ENCODE data around the gene PDE6D.

The PDE6D gene

DNA sequence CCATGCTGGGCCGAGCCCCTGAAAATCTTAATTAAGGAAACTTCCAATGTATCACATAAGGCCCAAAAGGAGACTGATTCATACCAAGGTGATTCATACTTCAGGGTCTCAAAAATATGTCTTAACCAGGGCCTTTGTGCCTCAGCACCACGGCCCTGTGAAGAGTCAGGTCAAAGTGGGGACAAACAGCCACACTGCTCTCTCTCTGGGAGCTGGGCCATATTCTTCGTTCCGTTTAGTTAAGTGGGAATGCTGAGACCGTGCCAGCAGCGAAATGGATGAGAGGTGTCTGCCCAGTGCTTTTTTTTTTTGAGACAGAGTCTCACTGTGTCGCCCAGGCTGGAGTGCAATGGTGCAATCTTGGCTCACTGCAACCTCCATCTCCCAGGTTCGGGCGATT, 82.1 kb downstream of the PDE6D start:
- no peak for TF ChIP-seq CTCF (IDR thresholded peaks at IDR 0.05)

GRCh38 chr2:231696004-231696367, 85.1 kb downstream of the PDE6D start:
- Histone ChIP-seq H3K9ac (no peak overlapping the region), H3K36me3 (ENCODE audit: control insufficient read depth, insufficient read depth, low read length) (no peaks in the 10 kb centered on the region), H3K9me3 (ENCODE audit: control insufficient read depth, low read length) (no peaks in the 10 kb centered on the region), H2AFZ (no peak overlapping the region), H3K79me2 (no peaks in the 10 kb centered on the region), H3K4me3 (ENCODE audit: low read depth, low read length) (no peak overlapping the region), H3K27me3 (ENCODE audit: control insufficient read depth, insufficient read depth, low read length) (no peaks in the 10 kb centered on the region), H3K27ac (peak overlapping the region; percentile 39), H3K4me2 (ENCODE audit: low read length) (no peak overlapping the region), H3K4me1 (no peaks in the 10 kb centered on the region)
- TF ChIP-seq CTCF (IDR thresholded peaks at IDR 0.05), result no peak

More for the DNA sequence above, 82.1 kb downstream of the PDE6D start:
- Histone ChIP-seq H3K4me3 (ENCODE audit: low read depth, low read length) (no peak overlapping the region), H3K36me3 (ENCODE audit: control insufficient read depth, insufficient read depth, low read length) (no peaks in the 10 kb centered on the region), H3K4me1 (peaks cover 8% of the 10 kb centered on the region), H3K79me2 (no peaks in the 10 kb centered on the region), H3K9ac (no peak overlapping the region), H3K9me3 (ENCODE audit: control insufficient read depth, low read length) (no peaks in the 10 kb centered on the region), H2AFZ (no peak overlapping the region), H3K27ac (no peak overlapping the region), H3K4me2 (ENCODE audit: low read length) (no peak overlapping the region), H3K27me3 (ENCODE audit: control insufficient read depth, insufficient read depth, low read length) (no peaks in the 10 kb centered on the region)

GRCh38 chr2:231693956-231694355, 87.1 kb downstream of the PDE6D start:
- no peak overlapping the region for H3K4me2 ChIP-seq (ENCODE audit: low read length)
- no peaks in the 10 kb centered on the region for H3K27me3 ChIP-seq (ENCODE audit: control insufficient read depth, insufficient read depth, low read length)
- H3K9me3 ChIP-seq (ENCODE audit: control insufficient read depth, low read length), result no peaks in the 10 kb centered on the region
- no peaks in the 10 kb centered on the region for H3K79me2 ChIP-seq
- no peak overlapping the region for H2AFZ ChIP-seq
- no peak overlapping the region for H3K27ac ChIP-seq
- TF ChIP-seq CTCF (IDR thresholded peaks at IDR 0.05), result no peak
- H3K36me3 ChIP-seq (ENCODE audit: control insufficient read depth, insufficient read depth, low read length), result no peaks in the 10 kb centered on the region
- no peak overlapping the region for H3K9ac ChIP-seq
- no peak overlapping the region for H3K4me3 ChIP-seq (ENCODE audit: low read depth, low read length)
- no peaks in the 10 kb centered on the region for H3K4me1 ChIP-seq

DNA sequence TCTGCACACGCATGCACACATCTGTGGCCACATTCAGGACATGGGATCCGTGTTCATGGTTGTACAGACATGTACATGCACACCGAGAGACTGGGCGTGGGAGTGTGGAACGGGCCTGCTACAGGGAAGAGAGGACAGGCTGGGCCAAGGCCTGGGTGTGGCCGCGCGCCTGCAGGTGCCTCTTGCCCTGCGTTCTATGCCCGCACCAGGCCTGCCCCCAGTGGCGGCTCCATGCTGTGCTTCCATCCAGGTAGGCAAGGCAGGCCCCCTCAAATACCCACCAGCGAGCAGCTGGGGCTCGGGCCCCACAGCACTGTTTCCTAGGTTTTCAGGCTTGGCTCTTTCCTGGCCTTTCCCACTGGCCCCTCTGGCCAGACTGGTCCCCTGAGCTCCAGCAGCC, 88.2 kb downstream of the PDE6D start:
- no peaks in the 10 kb centered on the region for H3K36me3 ChIP-seq (ENCODE audit: control insufficient read depth, insufficient read depth, low read length)
- no peak overlapping the region for H2AFZ ChIP-seq
- H3K4me2 ChIP-seq (ENCODE audit: low read length), result no peak overlapping the region
- H3K4me1 ChIP-seq, result no peaks in the 10 kb centered on the region
- no peak for TF ChIP-seq CTCF (IDR thresholded peaks at IDR 0.05)
- no peaks in the 10 kb centered on the region for H3K27me3 ChIP-seq (ENCODE audit: control insufficient read depth, insufficient read depth, low read length)
- no peak overlapping the region for H3K9ac ChIP-seq
- no peaks in the 10 kb centered on the region for H3K79me2 ChIP-seq
- H3K9me3 ChIP-seq (ENCODE audit: control insufficient read depth, low read length), result no peaks in the 10 kb centered on the region
- H3K27ac ChIP-seq, result no peak overlapping the region
- H3K4me3 ChIP-seq (ENCODE audit: low read depth, low read length), result no peak overlapping the region

DNA sequence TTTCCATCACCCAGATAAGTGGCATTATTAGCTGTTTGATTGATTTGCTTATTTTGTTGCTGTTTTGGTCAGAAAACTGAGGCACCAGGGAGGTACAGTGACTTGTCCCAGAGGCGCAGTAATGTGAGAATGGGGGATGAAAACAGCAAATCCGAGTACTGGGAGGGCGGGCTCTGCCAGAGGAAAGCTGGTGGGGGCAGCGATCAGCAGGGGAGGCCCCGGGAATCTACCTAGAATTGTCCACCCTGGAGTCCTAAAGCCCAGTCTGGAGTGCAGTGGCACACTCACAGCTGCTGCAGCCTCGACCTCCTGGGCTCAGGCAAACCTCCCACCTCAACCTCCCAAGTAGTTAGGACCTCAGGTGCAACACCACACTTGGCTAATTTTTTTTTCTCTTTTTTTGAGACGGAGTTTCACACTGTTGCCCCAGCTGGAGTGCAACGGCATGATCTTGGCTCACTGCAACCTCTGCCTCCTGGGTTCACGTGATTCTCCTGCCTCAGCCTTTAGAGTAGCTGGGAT, 89.8 kb downstream of the PDE6D start:
- Histone ChIP-seq H3K4me3 (ENCODE audit: low read depth, low read length) (no peak overlapping the region), H3K27ac (no peak overlapping the region), H2AFZ (no peak overlapping the region)

More for the DNA sequence above, 89.8 kb downstream of the PDE6D start:
- no peak overlapping the region for H3K9ac ChIP-seq
- TF ChIP-seq CTCF (IDR thresholded peaks at IDR 0.05), result no peak
- no peaks in the 10 kb centered on the region for H3K27me3 ChIP-seq (ENCODE audit: control insufficient read depth, insufficient read depth, low read length)
- H3K36me3 ChIP-seq (ENCODE audit: control insufficient read depth, insufficient read depth, low read length), result no peaks in the 10 kb centered on the region
- no peaks in the 10 kb centered on the region for H3K79me2 ChIP-seq
- H3K4me1 ChIP-seq, result no peaks in the 10 kb centered on the region
- H3K4me2 ChIP-seq (ENCODE audit: low read length), result no peak overlapping the region
- H3K9me3 ChIP-seq (ENCODE audit: control insufficient read depth, low read length), result no peaks in the 10 kb centered on the region
